NK-92 (cell line): Measurements from ENCODE around the gene VSIR.

Experiments
- DNase-seq: peaks from one replicate; lab custom pipeline; 2025; ENCODE audit not compliant: unreplicated experiment; lab: John Stamatoyannopoulos, UW

Gene VSIR

GRCh38 chr10:71698737-71699136 lies 74.6 kb downstream of the VSIR start:
- no peak for DNase-seq

- DNase-seq: no peak
Observed at GRCh38 chr10:71697938-71698709, 75.2 kb downstream of the VSIR start.
